ENCODE results near the gene KRTAP4-3.
"Not testable (repeated sequence)": the region's sequence is repeated elsewhere in the genome, so short reads cannot be mapped to it uniquely, and the experiment has no call there.

The KRTAP4-3 gene

GRCh38 chr17:41147531-41148204 lies 20.4 kb downstream of the KRTAP4-3 start:
- no peaks in the 10 kb centered on the region for H3K4me1 Mint-ChIP-seq
- peaks cover 12% of the 10 kb centered on the region for H3K9me3 Mint-ChIP-seq
- no peak for ATAC-seq (replicated peaks; ENCODE audit: extremely low read depth, poor library complexity, severe bottlenecking)
- no peak overlapping the region for H3K4me3 Mint-ChIP-seq
- H3K36me3 Mint-ChIP-seq (ENCODE audit: insufficient read depth) = no peaks in the 10 kb centered on the region
- H3K27me3 Mint-ChIP-seq = peaks cover 12% of the 10 kb centered on the region
- DNase-seq (ENCODE audit: low spot score in 2 of 2) = no peak
- no peak overlapping the region for H3K27ac Mint-ChIP-seq (ENCODE audit: low read depth)

- H3K36me3 Mint-ChIP-seq (ENCODE audit: insufficient read depth) = no peaks in the 10 kb centered on the region
- peaks cover 17% of the 10 kb centered on the region for H3K27me3 Mint-ChIP-seq
- no peak for DNase-seq (ENCODE audit: low spot score in 2 of 2)
- H3K27ac Mint-ChIP-seq (ENCODE audit: low read depth) = no peak overlapping the region
- no peak for ATAC-seq (replicated peaks; ENCODE audit: extremely low read depth, poor library complexity, severe bottlenecking)
- H3K4me1 Mint-ChIP-seq = no peaks in the 10 kb centered on the region
- peaks cover 20% of the 10 kb centered on the region for H3K9me3 Mint-ChIP-seq
- no peak overlapping the region for H3K4me3 Mint-ChIP-seq
These were observed 22.8 kb downstream of the KRTAP4-3 start for GRCh38 chr17:41145261-41145660.

- H3K36me3 Mint-ChIP-seq (ENCODE audit: insufficient read depth) = no peaks in the 10 kb centered on the region
- no peaks in the 10 kb centered on the region for H3K4me1 Mint-ChIP-seq
- DNase-seq (ENCODE audit: low spot score in 2 of 2) (no peak), ATAC-seq (replicated peaks; ENCODE audit: extremely low read depth, poor library complexity, severe bottlenecking) (no peak)
- no peak overlapping the region for H3K4me3 Mint-ChIP-seq
- H3K9me3 Mint-ChIP-seq = peaks cover 21% of the 10 kb centered on the region
- H3K27me3 Mint-ChIP-seq = peaks cover 17% of the 10 kb centered on the region
- H3K27ac Mint-ChIP-seq (ENCODE audit: low read depth) = no peak overlapping the region
These were observed 23.2 kb downstream of the KRTAP4-3 start for GRCh38 chr17:41144846-41145245.

GRCh38 chr17:41141361-41141760 lies 26.7 kb downstream of the KRTAP4-3 start:
- no peak for DNase-seq (ENCODE audit: low spot score in 2 of 2)
- Mint-ChIP-seq H3K27ac (ENCODE audit: low read depth) (no peak overlapping the region), H3K4me1 (no peaks in the 10 kb centered on the region), H3K4me3 (no peak overlapping the region), H3K27me3 (peaks cover 7% of the 10 kb centered on the region), H3K9me3 (peaks cover 25% of the 10 kb centered on the region), H3K36me3 (ENCODE audit: insufficient read depth) (no peaks in the 10 kb centered on the region)
- no peak for ATAC-seq (replicated peaks; ENCODE audit: extremely low read depth, poor library complexity, severe bottlenecking)

- no peaks in the 10 kb centered on the region for H3K4me1 Mint-ChIP-seq
- no peak for DNase-seq (ENCODE audit: low spot score in 2 of 2)
- no peak within 1 kb of the TSS for H3K27ac Mint-ChIP-seq (ENCODE audit: low read depth)
- no peak for ATAC-seq (replicated peaks; ENCODE audit: extremely low read depth, poor library complexity, severe bottlenecking)
- peaks cover 7% of the 10 kb centered on the region for H3K27me3 Mint-ChIP-seq
- peaks cover 25% of the 10 kb centered on the region for H3K9me3 Mint-ChIP-seq
- no peak within 1 kb of the TSS for H3K4me3 Mint-ChIP-seq
- H3K36me3 Mint-ChIP-seq (ENCODE audit: insufficient read depth) = no peaks in the 10 kb centered on the region
These were observed 27.5 kb downstream of the KRTAP4-3 start, which contains the start of gene KRTAP4-6 for GRCh38 chr17:41140360-41141131. TSS of gene KRTAP4-6 (minus strand) at chr17:41140544. CDS start at chr17:41140487, 57 bp downstream.

GRCh38 chr17:41139865-41140264 lies 28.2 kb downstream of the KRTAP4-3 start:
- H3K27ac Mint-ChIP-seq (ENCODE audit: low read depth); H3K4me3 Mint-ChIP-seq: not testable (repeated sequence)

GRCh38 chr17:41133880-41134735 lies 33.9 kb downstream of the KRTAP4-3 start:
- no peaks in the 10 kb centered on the region for H3K9me3 Mint-ChIP-seq
- H3K27ac Mint-ChIP-seq (ENCODE audit: low read depth) = peak overlapping the region; percentile 41
- H3K36me3 Mint-ChIP-seq (ENCODE audit: insufficient read depth) = no peaks in the 10 kb centered on the region
- ATAC-seq (replicated peaks; ENCODE audit: extremely low read depth, poor library complexity, severe bottlenecking) (peak; percentile 76), DNase-seq (ENCODE audit: low spot score in 2 of 2) (no peak)
- peak overlapping the region; percentile 16 for H3K4me3 Mint-ChIP-seq
- peaks cover 25% of the 10 kb centered on the region for H3K4me1 Mint-ChIP-seq
- H3K27me3 Mint-ChIP-seq = no peaks in the 10 kb centered on the region

More at GRCh38 chr17:41139865-41140264, 28.2 kb downstream of the KRTAP4-3 start:
- DNase-seq (ENCODE audit: low spot score in 2 of 2); H3K27me3 Mint-ChIP-seq; H3K4me1 Mint-ChIP-seq; H3K36me3 Mint-ChIP-seq (ENCODE audit: insufficient read depth); ATAC-seq (replicated peaks; ENCODE audit: extremely low read depth, poor library complexity, severe bottlenecking): not testable (repeated sequence)
- peaks cover 25% of the 10 kb centered on the region for H3K9me3 Mint-ChIP-seq

- no peak overlapping the region for H3K4me3 Mint-ChIP-seq
- no peak for DNase-seq (ENCODE audit: low spot score in 2 of 2)
These were observed 36.0 kb downstream of the KRTAP4-3 start for GRCh38 chr17:41131979-41132378.

GRCh38 chr17:41127371-41127770 lies 40.6 kb downstream of the KRTAP4-3 start:
- Mint-ChIP-seq H3K27me3 (no peaks in the 10 kb centered on the region), H3K4me1 (peaks cover 72% of the 10 kb centered on the region), H3K4me3 (no peak overlapping the region), H3K36me3 (ENCODE audit: insufficient read depth) (peaks cover 5% of the 10 kb centered on the region), H3K9me3 (no peaks in the 10 kb centered on the region), H3K27ac (ENCODE audit: low read depth) (no peak overlapping the region)
- no peak for ATAC-seq (replicated peaks; ENCODE audit: extremely low read depth, poor library complexity, severe bottlenecking)
- no peak for DNase-seq (ENCODE audit: low spot score in 2 of 2)

More at GRCh38 chr17:41131979-41132378, 36.0 kb downstream of the KRTAP4-3 start:
- H3K27ac Mint-ChIP-seq (ENCODE audit: low read depth) = no peak overlapping the region
- peaks cover 36% of the 10 kb centered on the region for H3K4me1 Mint-ChIP-seq
- ATAC-seq (replicated peaks; ENCODE audit: extremely low read depth, poor library complexity, severe bottlenecking) = no peak
- no peaks in the 10 kb centered on the region for H3K27me3 Mint-ChIP-seq
- H3K36me3 Mint-ChIP-seq (ENCODE audit: insufficient read depth) = no peaks in the 10 kb centered on the region
- H3K9me3 Mint-ChIP-seq = no peaks in the 10 kb centered on the region

GRCh38 chr17:41126412-41126811 lies 41.6 kb downstream of the KRTAP4-3 start:
- H3K36me3 Mint-ChIP-seq (ENCODE audit: insufficient read depth) = peaks cover 5% of the 10 kb centered on the region

GRCh38 chr17:41125064-41125463 lies 43.0 kb downstream of the KRTAP4-3 start:
- Mint-ChIP-seq H3K36me3 (ENCODE audit: insufficient read depth) (peaks cover 5% of the 10 kb centered on the region), H3K27ac (ENCODE audit: low read depth) (no peak overlapping the region), H3K4me1 (peaks cover 61% of the 10 kb centered on the region), H3K9me3 (no peaks in the 10 kb centered on the region), H3K27me3 (no peaks in the 10 kb centered on the region), H3K4me3 (peak overlapping the region; percentile 36)
- ATAC-seq (replicated peaks; ENCODE audit: extremely low read depth, poor library complexity, severe bottlenecking) (no peak), DNase-seq (ENCODE audit: low spot score in 2 of 2) (no peak)

More at GRCh38 chr17:41126412-41126811, 41.6 kb downstream of the KRTAP4-3 start:
- Mint-ChIP-seq H3K4me1 (peaks cover 63% of the 10 kb centered on the region), H3K9me3 (no peaks in the 10 kb centered on the region), H3K27me3 (no peaks in the 10 kb centered on the region), H3K4me3 (no peak overlapping the region), H3K27ac (ENCODE audit: low read depth) (no peak overlapping the region)
- DNase-seq (ENCODE audit: low spot score in 2 of 2) = no peak
- ATAC-seq (replicated peaks; ENCODE audit: extremely low read depth, poor library complexity, severe bottlenecking) = no peak

GRCh38 chr17:41123991-41124371 lies 44.0 kb downstream of the KRTAP4-3 start, which contains the start of gene KRTAP4-12:
TSS of gene KRTAP4-12 (minus strand) at chr17:41124182. CDS start at chr17:41124122, 60 bp downstream.
- DNase-seq (ENCODE audit: low spot score in 2 of 2); H3K27ac Mint-ChIP-seq (ENCODE audit: low read depth); ATAC-seq (replicated peaks; ENCODE audit: extremely low read depth, poor library complexity, severe bottlenecking); H3K27me3 Mint-ChIP-seq; H3K9me3 Mint-ChIP-seq; H3K36me3 Mint-ChIP-seq (ENCODE audit: insufficient read depth): not testable (repeated sequence)
- Mint-ChIP-seq H3K4me1 (peaks cover 60% of the 10 kb centered on the region), H3K4me3 (peak within 1 kb of the TSS; percentile 57)

Measured in central memory CD8-positive, alpha-beta T cell (primary cell).